Muscle of leg (tissue), 11 donors: Measurements from ENCODE around the gene KCNQ1. TPM values are rescaled to one million over a fixed set of nuclear protein-coding genes. Genes with fewer than 3 reads are reported as not detected.
"Not testable (repeated sequence)": the region's sequence is repeated elsewhere in the genome, so short reads cannot be mapped to it uniquely, and the experiment has no call there.

Experiments used
- DNase-seq: peaks from one replicate; pipeline ENCODE4 v3.0.0; 2013
- H3K27ac ChIP-seq: one replicate; pipeline ENCODE4 v1.5.1; 2013; ENCODE audit warnings: mild to moderate bottlenecking, low read length, control low read depth
- H3K27me3 ChIP-seq: one replicate; pipeline ENCODE4 v1.6.1; 2013; ENCODE audit warnings: low read length; ENCODE audit not compliant: control insufficient read depth, insufficient read depth
- H3K36me3 ChIP-seq: one replicate; pipeline ENCODE4 v1.6.1; 2013; ENCODE audit warnings: low read length; ENCODE audit not compliant: control insufficient read depth, insufficient read depth
- H3K4me1 ChIP-seq: one replicate; pipeline ENCODE4 v1.6.1; 2013; ENCODE audit warnings: low read length; ENCODE audit not compliant: control insufficient read depth, insufficient read depth
- H3K4me3 ChIP-seq: one replicate; pipeline ENCODE4 v1.5.1; 2013; ENCODE audit warnings: low read length, control low read depth
- H3K9me3 ChIP-seq: replicated peaks from 2 replicates; pipeline ENCODE4 v1.6.1; 2013; ENCODE audit warnings: low read depth, low read length; ENCODE audit not compliant: control insufficient read depth
- WGBS: methylation state at CpG from one replicate; pipeline ENCODE4 v1.1.5; 2013; ENCODE audit warnings: missing lambda C conversion rate; ENCODE audit not compliant: insufficient coverage; 5-methylcytosine and 5-hydroxymethylcytosine counted together
- polyA plus RNA-seq, 8 donors: library from polyadenylated mRNA; unstranded; fragments of 120-200 nt; gene quantifications; one replicate each; pipeline versions ENCODE4 v1.2.1 to v1.2.3, GENCODE V29; 2013; ENCODE audit warnings: inconsistent platforms in 1 of 8, low replicate concordance in 1 of 8; ENCODE audit not compliant: insufficient read length in 8 of 8, insufficient read depth in 1 of 8
- total RNA-seq: library from RNA; stranded (reverse); fragments of 120-200 nt; gene quantifications from one replicate; pipeline ENCODE4 v1.2.4, GENCODE V29; 2013

The KCNQ1 gene
- total and polyA plus RNA-seq, 9 donors: 0.84 to 4.1 (median 2.6) TPM

GRCh38 chr11:2631161-2631560 is 186.4 kb downstream of the KCNQ1 start:
- H3K9me3 ChIP-seq: peaks cover 49% of the 10 kb centered on the region

DNA sequence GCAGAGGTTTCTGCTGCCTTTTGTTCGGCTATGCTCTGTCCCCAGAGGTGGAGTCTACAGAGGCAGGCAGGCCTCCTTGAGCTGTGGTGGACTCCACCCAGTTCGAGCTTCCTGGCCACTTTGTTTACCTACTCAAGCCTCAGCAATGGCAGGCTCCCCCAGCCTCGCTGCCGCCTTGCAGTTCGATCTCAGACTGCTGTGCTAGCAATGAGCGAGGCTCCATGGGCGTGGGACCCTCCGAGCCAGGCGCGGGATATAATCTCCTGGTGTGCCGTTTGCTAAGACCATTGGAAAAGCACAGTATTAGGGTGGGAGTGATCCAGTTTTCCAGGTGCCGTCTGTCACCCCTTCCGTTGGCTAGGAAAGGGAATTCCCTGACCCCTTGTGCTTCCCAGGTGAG is 195.0 kb downstream of the KCNQ1 start:
- not testable (repeated sequence) for H3K27ac ChIP-seq, H3K4me3 ChIP-seq, H3K4me1 ChIP-seq, DNase-seq, H3K27me3 ChIP-seq, H3K36me3 ChIP-seq
- 95% methylated on average over 11 of the region's 13 CpGs for WGBS
- peaks cover 43% of the 10 kb centered on the region for H3K9me3 ChIP-seq

More at GRCh38 chr11:2631161-2631560, 186.4 kb downstream of the KCNQ1 start:
- no peak for DNase-seq
- WGBS: no CpG with 5 or more reads among the region's 1 CpG
- Histone ChIP-seq H3K27ac (no peak overlapping the region), H3K36me3 (no peaks in the 10 kb centered on the region), H3K4me3 (no peak overlapping the region), H3K4me1 (no peaks in the 10 kb centered on the region), H3K27me3 (no peaks in the 10 kb centered on the region)

DNA sequence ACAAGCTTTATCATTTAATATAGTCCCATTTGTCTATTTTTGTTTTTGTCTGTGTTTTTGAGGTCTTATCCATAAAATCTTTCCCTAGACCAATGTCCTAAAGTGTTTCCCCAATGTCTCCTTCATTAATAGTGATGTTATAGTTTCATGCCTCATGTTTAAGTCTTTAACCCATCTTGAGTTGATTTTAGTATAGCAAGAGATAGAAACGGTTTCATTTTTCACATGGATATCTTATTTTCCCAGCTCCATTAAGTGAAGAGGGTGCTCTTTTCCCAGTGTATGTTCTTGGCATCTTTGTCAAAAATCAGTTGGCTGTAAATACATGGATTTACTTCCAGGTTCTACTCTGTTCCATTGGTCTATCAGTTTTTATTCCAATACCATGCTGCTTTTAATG is 196.8 kb downstream of the KCNQ1 start:
- DNase-seq: no peak
- Histone ChIP-seq H3K27ac (no peak overlapping the region), H3K27me3 (no peaks in the 10 kb centered on the region), H3K4me1 (no peaks in the 10 kb centered on the region), H3K9me3 (peaks cover 62% of the 10 kb centered on the region), H3K36me3 (no peaks in the 10 kb centered on the region), H3K4me3 (no peak overlapping the region)
- no CpG with 5 or more reads among the region's 1 CpG for WGBS

DNA sequence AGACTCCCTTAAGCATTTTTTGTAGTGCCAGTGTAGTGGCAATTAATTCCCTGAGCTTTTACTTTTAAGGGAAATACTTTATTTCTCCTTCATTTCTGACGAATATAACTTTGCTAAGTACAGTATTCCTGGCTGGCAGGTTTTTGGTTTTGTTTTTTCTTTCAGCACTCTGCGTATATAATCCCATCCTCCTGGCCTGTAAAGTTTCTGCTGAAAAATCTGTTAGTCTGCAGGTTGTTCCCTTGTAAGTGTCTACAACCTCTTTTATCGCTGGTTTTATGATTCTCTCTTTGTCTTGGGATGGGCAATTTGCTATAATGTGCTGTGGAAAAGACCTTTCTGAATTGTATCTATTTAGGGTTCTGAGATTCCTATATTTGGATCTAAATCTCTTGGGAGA is 198.9 kb downstream of the KCNQ1 start:
- H3K9me3 ChIP-seq: peaks cover 78% of the 10 kb centered on the region
- no CpG with 5 or more reads among the region's 3 CpGs for WGBS
- H3K27ac ChIP-seq: no peak overlapping the region
- no peaks in the 10 kb centered on the region for H3K4me1 ChIP-seq
- no peak for DNase-seq
- H3K4me3 ChIP-seq: no peak overlapping the region
- H3K27me3 ChIP-seq: no peaks in the 10 kb centered on the region
- no peaks in the 10 kb centered on the region for H3K36me3 ChIP-seq

- Histone ChIP-seq H3K27me3 (no peaks in the 10 kb centered on the region), H3K4me1 (no peaks in the 10 kb centered on the region), H3K36me3 (no peaks in the 10 kb centered on the region), H3K27ac (no peak overlapping the region), H3K9me3 (peaks cover 82% of the 10 kb centered on the region), H3K4me3 (no peak overlapping the region)
- 95% methylated on average over 4 of the region's 4 CpGs for WGBS
- DNase-seq: no peak
Measured at GRCh38 chr11:2644844-2645778, 200.3 kb downstream of the KCNQ1 start.

GRCh38 chr11:2645779-2646118 is 200.9 kb downstream of the KCNQ1 start:
- no peaks in the 10 kb centered on the region for H3K36me3 ChIP-seq
- no peak overlapping the region for H3K4me3 ChIP-seq
- no peak for DNase-seq
- peaks cover 85% of the 10 kb centered on the region for H3K9me3 ChIP-seq
- no peaks in the 10 kb centered on the region for H3K4me1 ChIP-seq
- H3K27ac ChIP-seq: no peak overlapping the region
- no peaks in the 10 kb centered on the region for H3K27me3 ChIP-seq
- WGBS: 80% methylated on average over 1 of the region's 1 CpG

DNA sequence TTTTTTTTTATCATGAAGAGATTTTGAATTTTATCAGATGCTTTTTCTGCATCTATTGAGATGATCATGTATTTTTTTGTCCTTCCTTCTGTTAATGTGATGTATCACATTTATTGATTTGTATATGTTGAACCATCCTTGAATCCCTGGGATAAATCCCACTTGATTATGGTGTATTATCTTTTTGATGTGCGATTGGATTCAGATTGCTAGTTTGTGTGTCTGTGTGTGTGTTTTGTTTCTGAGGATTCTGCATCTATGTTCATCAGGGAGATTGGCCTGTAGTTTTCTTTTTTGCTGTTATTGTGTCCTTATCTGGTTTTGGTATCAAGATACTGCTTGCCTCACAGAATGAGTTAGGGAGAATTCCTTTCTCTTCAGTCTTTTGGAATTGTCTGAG is 202.4 kb downstream of the KCNQ1 start:
- peaks cover 10% of the 10 kb centered on the region for H3K4me1 ChIP-seq
- no CpG with 5 or more reads among the region's 1 CpG for WGBS
- H3K9me3 ChIP-seq: peaks cover 84% of the 10 kb centered on the region
- H3K36me3 ChIP-seq: no peaks in the 10 kb centered on the region
- H3K27me3 ChIP-seq: no peaks in the 10 kb centered on the region
- no peak overlapping the region for H3K4me3 ChIP-seq
- no peak overlapping the region for H3K27ac ChIP-seq
- no peak for DNase-seq

DNA sequence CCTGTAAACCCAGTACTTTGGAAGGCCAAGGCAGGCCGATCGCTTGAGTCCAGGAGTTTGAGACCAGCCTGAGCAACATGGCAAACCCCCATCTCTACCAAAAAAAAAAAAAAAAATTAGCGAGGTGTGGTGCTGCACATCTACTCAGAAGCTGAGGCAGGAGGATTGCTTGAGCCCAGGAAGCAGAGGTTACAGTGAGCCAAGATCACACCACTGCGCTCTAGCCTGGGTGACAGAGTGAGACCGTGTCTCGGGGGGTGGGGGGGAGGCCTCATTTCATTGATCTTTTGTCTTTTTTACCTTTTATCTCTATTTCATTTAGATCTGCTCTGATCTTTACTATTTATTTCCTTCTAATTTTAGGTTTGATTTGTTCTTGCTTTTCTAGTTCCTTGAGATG is 203.1 kb downstream of the KCNQ1 start:
- peaks cover 86% of the 10 kb centered on the region for H3K9me3 ChIP-seq
- DNase-seq: no peak
- H3K27ac ChIP-seq: no peak overlapping the region
- WGBS: no CpG with 5 or more reads among the region's 6 CpGs
- no peaks in the 10 kb centered on the region for H3K36me3 ChIP-seq
- no peak overlapping the region for H3K4me3 ChIP-seq
- no peaks in the 10 kb centered on the region for H3K27me3 ChIP-seq
- H3K4me1 ChIP-seq: peaks cover 17% of the 10 kb centered on the region

DNA sequence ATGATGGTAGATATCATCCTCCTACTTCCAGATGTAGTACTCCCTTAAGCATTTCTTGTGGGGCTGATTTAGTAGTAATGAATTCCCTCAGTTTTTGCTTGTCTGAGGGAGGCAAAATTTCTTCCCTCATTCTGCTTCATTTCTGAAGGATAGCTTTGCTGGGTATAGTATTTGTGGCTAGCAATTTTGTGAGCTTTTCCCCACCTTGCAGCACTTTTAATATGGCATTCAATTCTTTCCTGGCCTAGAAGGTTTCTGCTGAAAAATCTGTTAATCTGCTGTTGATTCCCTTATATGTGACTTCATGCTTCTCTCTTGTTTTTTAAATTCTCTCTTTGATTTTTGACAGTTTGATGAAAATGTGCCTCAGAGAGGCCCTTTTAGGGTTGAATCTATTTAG is 204.6 kb downstream of the KCNQ1 start:
- Histone ChIP-seq H3K4me3 (no peak overlapping the region), H3K27ac (no peak overlapping the region), H3K27me3 (no peaks in the 10 kb centered on the region), H3K4me1 (peaks cover 31% of the 10 kb centered on the region), H3K9me3 (peaks cover 89% of the 10 kb centered on the region), H3K36me3 (no peaks in the 10 kb centered on the region)
- DNase-seq: no peak

DNA sequence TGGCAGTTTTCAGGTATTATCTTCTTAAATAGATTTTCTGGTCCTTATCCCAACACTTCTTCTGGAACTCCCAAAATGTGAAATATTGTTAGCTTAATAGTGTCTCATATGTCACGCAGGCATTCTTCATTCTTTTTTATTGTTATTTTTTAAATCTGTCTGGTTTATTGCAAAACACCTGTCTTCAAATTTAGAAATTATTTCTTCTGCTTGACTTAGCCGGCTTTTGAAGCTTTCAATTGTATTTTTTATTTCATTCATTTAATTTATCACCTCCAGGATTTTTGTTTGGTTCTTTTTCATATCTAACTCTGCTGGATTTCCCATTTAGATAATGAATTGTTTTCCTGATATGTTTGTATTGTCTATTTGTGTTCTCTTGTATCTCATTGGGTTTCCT is 205.0 kb downstream of the KCNQ1 start:
- H3K27me3 ChIP-seq: no peaks in the 10 kb centered on the region
- peaks cover 87% of the 10 kb centered on the region for H3K9me3 ChIP-seq
- H3K36me3 ChIP-seq: no peaks in the 10 kb centered on the region
- peaks cover 35% of the 10 kb centered on the region for H3K4me1 ChIP-seq
- no peak overlapping the region for H3K4me3 ChIP-seq
- no CpG with 5 or more reads among the region's 2 CpGs for WGBS
- DNase-seq: no peak
- H3K27ac ChIP-seq: no peak overlapping the region
